Epithelial cell of proximal tubule (primary cell): ENCODE data around the gene KIAA0040. TPM values are rescaled to one million over a fixed set of nuclear protein-coding genes. Genes with fewer than 3 reads are reported as not detected.

ENCODE experiments used
- DNase-seq: peaks from one replicate; pipeline ENCODE4 v3.0.0-alpha.2; 2011; ENCODE audit warnings: low read depth
- H3K4me3 ChIP-seq: 2 replicates; pipeline ENCODE4 v1.5.1; 2011; ENCODE audit warnings: low read depth, mild to moderate bottlenecking, low read length
- total RNA-seq: library from RNA; depleted of rRNA; stranded (reverse); fragments of >200 nt; gene quantifications from 2 replicates; pipeline ENCODE4 v1.2.3, GENCODE V29; 2015
- TF ChIP-seq, protein P1 (sequence below): conservative IDR thresholded peaks from 2 replicates; pipeline ENCODE4 v1.5.1; 2012; ENCODE audit warnings: low read depth, mild to moderate bottlenecking, low read length

KIAA0040 gene
- total RNA-seq, 1 donor from 2014 or later: 4.2 TPM

- DNase-seq: no peak
- H3K4me3 ChIP-seq: no peak overlapping the region
- TF ChIP-seq, protein P1, sequence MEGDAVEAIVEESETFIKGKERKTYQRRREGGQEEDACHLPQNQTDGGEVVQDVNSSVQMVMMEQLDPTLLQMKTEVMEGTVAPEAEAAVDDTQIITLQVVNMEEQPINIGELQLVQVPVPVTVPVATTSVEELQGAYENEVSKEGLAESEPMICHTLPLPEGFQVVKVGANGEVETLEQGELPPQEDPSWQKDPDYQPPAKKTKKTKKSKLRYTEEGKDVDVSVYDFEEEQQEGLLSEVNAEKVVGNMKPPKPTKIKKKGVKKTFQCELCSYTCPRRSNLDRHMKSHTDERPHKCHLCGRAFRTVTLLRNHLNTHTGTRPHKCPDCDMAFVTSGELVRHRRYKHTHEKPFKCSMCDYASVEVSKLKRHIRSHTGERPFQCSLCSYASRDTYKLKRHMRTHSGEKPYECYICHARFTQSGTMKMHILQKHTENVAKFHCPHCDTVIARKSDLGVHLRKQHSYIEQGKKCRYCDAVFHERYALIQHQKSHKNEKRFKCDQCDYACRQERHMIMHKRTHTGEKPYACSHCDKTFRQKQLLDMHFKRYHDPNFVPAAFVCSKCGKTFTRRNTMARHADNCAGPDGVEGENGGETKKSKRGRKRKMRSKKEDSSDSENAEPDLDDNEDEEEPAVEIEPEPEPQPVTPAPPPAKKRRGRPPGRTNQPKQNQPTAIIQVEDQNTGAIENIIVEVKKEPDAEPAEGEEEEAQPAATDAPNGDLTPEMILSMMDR: no peak
Observed at GRCh38 chr1:175203570-175204068, 11.0 kb upstream of the KIAA0040 start.

DNA sequence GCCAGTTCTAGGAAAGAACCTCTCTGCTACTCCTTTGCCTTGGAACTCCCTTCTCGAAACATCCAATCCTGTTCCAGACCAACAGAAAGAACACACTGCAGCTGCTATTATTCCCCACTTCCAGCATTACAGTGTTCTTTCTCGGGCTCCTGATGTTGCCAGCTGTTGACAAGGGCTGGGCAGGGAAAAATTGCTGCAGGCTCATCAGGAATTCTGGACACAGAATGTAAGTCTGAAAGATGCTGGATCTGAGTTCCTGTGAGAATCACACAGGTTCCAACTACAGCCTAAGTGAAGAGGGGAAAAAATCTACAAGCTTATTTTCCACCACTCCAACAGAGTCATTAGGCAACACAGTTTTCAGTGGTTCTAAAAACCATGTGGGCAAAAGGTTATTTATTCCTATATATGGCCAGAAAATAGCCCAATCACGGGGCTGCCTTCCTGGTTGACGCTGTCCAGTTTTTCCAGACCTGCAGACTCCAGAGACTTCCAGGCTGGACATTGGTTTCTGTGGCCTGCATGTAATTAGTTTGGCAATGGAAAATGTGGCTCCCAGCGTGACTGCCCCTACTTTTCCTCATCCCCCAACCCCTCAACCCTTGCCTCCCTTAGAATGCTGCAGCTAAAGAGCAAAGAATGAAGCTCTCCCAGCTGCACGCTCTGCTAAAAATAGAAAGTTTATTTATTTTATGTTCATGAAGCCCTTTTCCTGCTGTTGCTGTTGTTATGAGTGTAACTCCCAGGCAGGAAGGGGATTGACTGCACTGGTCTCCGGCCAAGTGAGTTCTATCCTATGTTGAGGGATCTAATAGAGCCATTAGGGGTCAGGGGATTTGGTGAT is 8.3 kb upstream of the KIAA0040 start:
- no peak overlapping the region for H3K4me3 ChIP-seq
- no peak for DNase-seq
- TF ChIP-seq, protein P1: no peak

DNA sequence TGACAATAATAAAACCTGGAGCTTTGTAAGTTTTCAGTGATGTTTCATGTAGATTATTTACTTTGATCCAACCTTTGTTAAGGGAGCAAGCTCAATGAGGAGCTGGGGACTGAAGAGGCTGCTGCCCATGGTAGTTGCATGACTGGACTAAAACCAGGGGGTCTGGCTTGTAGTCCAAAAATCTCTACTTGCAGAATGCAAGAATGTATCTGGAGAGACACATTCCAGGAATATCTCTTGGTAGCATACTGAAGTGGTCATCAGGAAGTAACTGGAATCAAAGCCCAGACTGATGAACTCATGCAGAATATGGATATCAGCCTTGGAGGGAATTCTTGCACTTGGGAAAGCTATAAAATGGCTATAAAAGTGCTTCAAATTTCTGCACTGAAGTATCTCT is 5.8 kb upstream of the KIAA0040 start:
- TF ChIP-seq, protein P1: no peak
- DNase-seq: no peak
- H3K4me3 ChIP-seq: no peak overlapping the region

GRCh38 chr1:175197531-175197930 is 5.0 kb upstream of the KIAA0040 start:
- TF ChIP-seq, protein P1: no peak
- DNase-seq: peak; percentile 61
- no peak overlapping the region for H3K4me3 ChIP-seq

DNA sequence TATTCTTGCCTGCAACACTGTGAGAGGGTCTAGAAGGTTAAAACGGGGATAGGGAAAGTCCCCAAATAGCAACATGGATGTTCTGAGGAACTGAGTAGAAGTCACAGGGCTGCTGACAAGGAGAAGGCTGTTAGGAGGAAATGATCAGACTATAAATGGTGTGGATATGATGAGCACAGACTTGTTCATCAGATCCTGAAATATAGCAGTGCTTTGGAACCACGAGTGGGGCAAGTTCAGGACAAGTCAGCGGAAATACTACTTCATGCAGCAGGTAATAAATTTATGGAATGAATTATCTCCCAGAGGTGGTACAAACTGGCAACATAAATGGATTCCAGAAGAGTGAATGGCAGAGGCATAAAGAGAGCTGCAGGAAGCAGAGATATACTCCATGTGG is 3.2 kb upstream of the KIAA0040 start:
- H3K4me3 ChIP-seq: no peak overlapping the region
- TF ChIP-seq, protein P1: no peak
- DNase-seq: no peak

DNA sequence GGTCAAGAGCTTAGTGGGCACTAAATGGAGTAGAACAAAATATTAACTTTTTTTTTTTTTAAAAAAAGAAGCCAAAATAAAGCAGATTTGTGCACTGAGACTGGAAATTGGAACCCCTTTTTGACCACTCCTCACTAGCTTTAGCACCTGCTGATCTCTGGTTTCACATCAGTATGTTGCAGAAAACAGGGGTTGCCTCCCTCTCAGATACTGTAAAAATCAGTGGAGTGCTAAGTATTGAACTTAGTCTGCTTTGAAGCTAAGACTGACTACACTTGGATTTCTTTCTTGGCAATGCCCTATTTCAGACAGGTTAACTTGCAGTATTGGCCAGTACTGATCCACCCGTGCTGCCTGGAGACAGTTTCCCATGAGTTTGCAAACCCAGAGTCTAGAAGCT is 2.7 kb upstream of the KIAA0040 start:
- no peak for DNase-seq
- TF ChIP-seq, protein P1: no peak
- no peak overlapping the region for H3K4me3 ChIP-seq

GRCh38 chr1:175193527-175193910 is 943 bp upstream of the KIAA0040 start:
- DNase-seq: no peak
- no peak overlapping the region for H3K4me3 ChIP-seq
- TF ChIP-seq, protein P1: no peak
